ENCODE data around the gene HIP1.
"Not testable (repeated sequence)": the region's sequence is repeated elsewhere in the genome, so short reads cannot be mapped to it uniquely, and the experiment has no call there.

HIP1 gene

GRCh38 chr7:75509033-75509432, 229.7 kb downstream of the HIP1 start:
- not testable (repeated sequence) for H2BK12ac ChIP-seq (ENCODE audit: low read length); H2AK5ac ChIP-seq (ENCODE audit: low read length); H3K4me3 ChIP-seq (ENCODE audit: low read depth, low read length); H3K4me1 ChIP-seq (ENCODE audit: control insufficient read depth in 1 of 2, insufficient read depth in 2 of 2, low read length in 2 of 2); H4K91ac ChIP-seq (ENCODE audit: low read depth, low read length); H3K27ac ChIP-seq (ENCODE audit: low read depth, low read length); H2AFZ ChIP-seq (ENCODE audit: insufficient read depth, low read length, poor library complexity); H3K23ac ChIP-seq (ENCODE audit: low read length); H3K79me1 ChIP-seq (ENCODE audit: low read length); H3K4ac ChIP-seq (ENCODE audit: low read depth, low read length); H3K9me3 ChIP-seq (ENCODE audit: insufficient read depth, low read depth, low read length); DNase-seq; H4K8ac ChIP-seq (ENCODE audit: low read depth, low read length); H4K12ac ChIP-seq (ENCODE audit: low read depth, low read length); H3K27me3 ChIP-seq (ENCODE audit: insufficient read depth, low read length); H2BK120ac ChIP-seq (ENCODE audit: insufficient read depth, low read length, poor library complexity); H3K79me2 ChIP-seq (ENCODE audit: control insufficient read depth, insufficient read depth, low read length, poor library complexity); H3K36me3 ChIP-seq (ENCODE audit: control insufficient read depth in 1 of 2, insufficient read depth in 2 of 2, low read length in 2 of 2); H3K18ac ChIP-seq (ENCODE audit: low read length); H3K4me2 ChIP-seq (ENCODE audit: low read length); H2BK5ac ChIP-seq (ENCODE audit: low read depth, low read length, poor library complexity); H3K14ac ChIP-seq (ENCODE audit: low read length); H3K9ac ChIP-seq (ENCODE audit: low read length)
- WGBS (ENCODE audit: extremely low coverage, insufficient coverage, insufficient read length), result no CpG with 5 or more reads among the region's 4 CpGs

GRCh38 chr7:75492020-75492419, 246.7 kb downstream of the HIP1 start, which contains the start of gene SPDYE5:
TSS of gene SPDYE5 (plus strand) at chr7:75492320. CDS start at chr7:75494048, 1,728 bp downstream.
- not testable (repeated sequence) for H3K23ac ChIP-seq (ENCODE audit: low read length); H4K91ac ChIP-seq (ENCODE audit: low read depth, low read length); H3K4me1 ChIP-seq (ENCODE audit: control insufficient read depth in 1 of 2, insufficient read depth in 2 of 2, low read length in 2 of 2); H2BK120ac ChIP-seq (ENCODE audit: insufficient read depth, low read length, poor library complexity); H4K8ac ChIP-seq (ENCODE audit: low read depth, low read length); H3K18ac ChIP-seq (ENCODE audit: low read length); H3K36me3 ChIP-seq (ENCODE audit: control insufficient read depth in 1 of 2, insufficient read depth in 2 of 2, low read length in 2 of 2); H3K4me2 ChIP-seq (ENCODE audit: low read length); H3K4me3 ChIP-seq (ENCODE audit: low read depth, low read length); H3K79me2 ChIP-seq (ENCODE audit: control insufficient read depth, insufficient read depth, low read length, poor library complexity); H3K27ac ChIP-seq (ENCODE audit: low read depth, low read length); H3K27me3 ChIP-seq (ENCODE audit: insufficient read depth, low read length); H2BK12ac ChIP-seq (ENCODE audit: low read length); H2BK5ac ChIP-seq (ENCODE audit: low read depth, low read length, poor library complexity); H3K9me3 ChIP-seq (ENCODE audit: insufficient read depth, low read depth, low read length); H3K79me1 ChIP-seq (ENCODE audit: low read length); H3K4ac ChIP-seq (ENCODE audit: low read depth, low read length); H2AK5ac ChIP-seq (ENCODE audit: low read length); H3K14ac ChIP-seq (ENCODE audit: low read length); H2AFZ ChIP-seq (ENCODE audit: insufficient read depth, low read length, poor library complexity); H4K12ac ChIP-seq (ENCODE audit: low read depth, low read length); H3K9ac ChIP-seq (ENCODE audit: low read length); DNase-seq
- WGBS (ENCODE audit: extremely low coverage, insufficient coverage, insufficient read length), result no CpG with 5 or more reads among the region's 6 CpGs

- Histone ChIP-seq H3K4me3 (ENCODE audit: low read depth, low read length) (peak within 1 kb of the TSS; percentile 90), H3K9ac (ENCODE audit: low read length) (peak within 1 kb of the TSS; percentile 89), H2AFZ (ENCODE audit: insufficient read depth, low read length, poor library complexity) (peak within 1 kb of the TSS; percentile 20), H4K91ac (ENCODE audit: low read depth, low read length) (peak within 1 kb of the TSS; percentile 60), H3K14ac (ENCODE audit: low read length) (peak within 1 kb of the TSS; percentile 53), H3K4me2 (ENCODE audit: low read length) (peak within 1 kb of the TSS; percentile 79), H4K8ac (ENCODE audit: low read depth, low read length) (peak within 1 kb of the TSS; percentile 74), H3K18ac (ENCODE audit: low read length) (peak within 1 kb of the TSS; percentile 67), H4K12ac (ENCODE audit: low read depth, low read length) (peak within 1 kb of the TSS; percentile 73), H3K27ac (ENCODE audit: low read depth, low read length) (peak within 1 kb of the TSS; percentile 48), H3K4ac (ENCODE audit: low read depth, low read length) (peak within 1 kb of the TSS; percentile 65)
- H2BK12ac ChIP-seq (ENCODE audit: low read length); H3K79me2 ChIP-seq (ENCODE audit: control insufficient read depth, insufficient read depth, low read length, poor library complexity); H3K23ac ChIP-seq (ENCODE audit: low read length); H3K4me1 ChIP-seq (ENCODE audit: control insufficient read depth in 1 of 2, insufficient read depth in 2 of 2, low read length in 2 of 2); H3K9me3 ChIP-seq (ENCODE audit: insufficient read depth, low read depth, low read length); H3K79me1 ChIP-seq (ENCODE audit: low read length); H2BK120ac ChIP-seq (ENCODE audit: insufficient read depth, low read length, poor library complexity); H3K36me3 ChIP-seq (ENCODE audit: control insufficient read depth in 1 of 2, insufficient read depth in 2 of 2, low read length in 2 of 2); H2AK5ac ChIP-seq (ENCODE audit: low read length); H3K27me3 ChIP-seq (ENCODE audit: insufficient read depth, low read length); H2BK5ac ChIP-seq (ENCODE audit: low read depth, low read length, poor library complexity): not testable (repeated sequence)
- DNase-seq, result peak; percentile 91 to 92
- WGBS (ENCODE audit: extremely low coverage, insufficient coverage, insufficient read length), result no CpG with 5 or more reads among the region's 49 CpGs
These were observed 252.6 kb downstream of the HIP1 start, which contains the start of gene POM121C for GRCh38 chr7:75485979-75486643. TSS of gene POM121C (minus strand) at chr7:75486299. CDS start at chr7:75441496, 44,803 bp downstream.

- H3K27me3 ChIP-seq (ENCODE audit: insufficient read depth, low read length), result not testable (repeated sequence)
- no CpG with 5 or more reads among the region's 32 CpGs for WGBS (ENCODE audit: extremely low coverage, insufficient coverage, insufficient read length)
These were observed 253.3 kb downstream of the HIP1 start for GRCh38 chr7:75485355-75485978.

More at GRCh38 chr7:75485355-75485978, 253.3 kb downstream of the HIP1 start:
- Histone ChIP-seq H3K4me2 (ENCODE audit: low read length) (peak overlapping the region; percentile 69), H3K4ac (ENCODE audit: low read depth, low read length) (peak overlapping the region; percentile 64), H3K4me3 (ENCODE audit: low read depth, low read length) (peak overlapping the region; percentile 81), H3K9ac (ENCODE audit: low read length) (peak overlapping the region; percentile 24)
- H3K4me1 ChIP-seq (ENCODE audit: control insufficient read depth in 1 of 2, insufficient read depth in 2 of 2, low read length in 2 of 2); H2BK5ac ChIP-seq (ENCODE audit: low read depth, low read length, poor library complexity); H2BK12ac ChIP-seq (ENCODE audit: low read length); H2AFZ ChIP-seq (ENCODE audit: insufficient read depth, low read length, poor library complexity); H4K91ac ChIP-seq (ENCODE audit: low read depth, low read length); H2AK5ac ChIP-seq (ENCODE audit: low read length); H3K9me3 ChIP-seq (ENCODE audit: insufficient read depth, low read depth, low read length); H3K23ac ChIP-seq (ENCODE audit: low read length); DNase-seq; H3K14ac ChIP-seq (ENCODE audit: low read length); H3K79me1 ChIP-seq (ENCODE audit: low read length); H4K8ac ChIP-seq (ENCODE audit: low read depth, low read length); H3K79me2 ChIP-seq (ENCODE audit: control insufficient read depth, insufficient read depth, low read length, poor library complexity); H2BK120ac ChIP-seq (ENCODE audit: insufficient read depth, low read length, poor library complexity); H3K27ac ChIP-seq (ENCODE audit: low read depth, low read length); H3K18ac ChIP-seq (ENCODE audit: low read length); H4K12ac ChIP-seq (ENCODE audit: low read depth, low read length); H3K36me3 ChIP-seq (ENCODE audit: control insufficient read depth in 1 of 2, insufficient read depth in 2 of 2, low read length in 2 of 2): not testable (repeated sequence)

Measured in trophoblast cell (in vitro differentiated cells and primary cell).